HepG2 (cell line): ENCODE measurements around the gene CRTC2. TPM values are rescaled to one million over a fixed set of nuclear protein-coding genes. Genes with fewer than 3 reads are reported as not detected.

Experiments used
- AHR ChIP-seq: IDR thresholded peaks from 2 replicates; pipeline ENCODE4 v1.6.1; 2018; ENCODE audit warnings: missing genetic modification reagents, missing compliant biosample characterization
- ARNT2 ChIP-seq: sonication (generic); formaldehyde crosslinking; IDR thresholded peaks from 2 replicates; pipeline ENCODE4 v1.8.0; 2022; ENCODE audit warnings: mild to moderate bottlenecking, low read depth, missing genetic modification reagents, moderate library complexity
- ETV6 ChIP-seq: sonication (generic); formaldehyde crosslinking; conservative IDR thresholded peaks from 2 replicates; pipeline ENCODE4 v1.4.0; 2020; ENCODE audit warnings: missing genetic modification reagents
- JUN ChIP-seq: sonication (generic); formaldehyde crosslinking; IDR thresholded peaks from 2 replicates; pipeline ENCODE4 v1.4.0; 2020; ENCODE audit warnings: mild to moderate bottlenecking, missing genetic modification reagents
- KAT7 ChIP-seq: IDR thresholded peaks from 2 replicates; pipeline ENCODE4 v1.6.1; 2018; ENCODE audit warnings: borderline replicate concordance, missing compliant biosample characterization
- MED1 ChIP-seq: sonication (generic); formaldehyde crosslinking; IDR thresholded peaks from 2 replicates; pipeline ENCODE4 v1.4.0; 2020; ENCODE audit warnings: missing genetic modification reagents
- MXD3 ChIP-seq: IDR thresholded peaks from 2 replicates; pipeline ENCODE4 v1.6.1; 2016; ENCODE audit warnings: mild to moderate bottlenecking, missing biosample characterization, missing genetic modification reagents
- PCBP1 ChIP-seq: fragments of 200-400 bp; formaldehyde crosslinking; IDR thresholded peaks from 2 replicates; pipeline ENCODE4 v1.6.1; 2017; ENCODE audit warnings: mild to moderate bottlenecking, low read depth, low read length, borderline replicate concordance
- POGZ ChIP-seq: sonication (generic); formaldehyde crosslinking; IDR thresholded peaks from 2 replicates; pipeline ENCODE4 v1.4.0; 2020; ENCODE audit warnings: mild to moderate bottlenecking, missing genetic modification reagents
- REST ChIP-seq, 2 experiments: IDR thresholded peaks; 2 replicates each; pipeline ENCODE4 v1.6.1; 2011 to 2012; ENCODE audit warnings: low read length in 2 of 2, borderline replicate concordance in 1 of 2, low read depth in 1 of 2, mild to moderate bottlenecking in 1 of 2, moderate library complexity in 1 of 2
- SP2 ChIP-seq: sonication (generic); formaldehyde crosslinking; IDR thresholded peaks from 2 replicates; pipeline ENCODE4 v1.5.1; 2020; ENCODE audit warnings: mild to moderate bottlenecking, missing genetic modification reagents
- ZNF24 ChIP-seq: fragments of 450-650 bp; IDR thresholded peaks from 2 replicates; pipeline ENCODE4 v1.6.1; 2017; ENCODE audit warnings: antibody characterized with exemption, mild to moderate bottlenecking
- ZNF281 ChIP-seq: sonication (generic); formaldehyde crosslinking; IDR thresholded peaks from 2 replicates; pipeline ENCODE4 v1.4.0; 2020; ENCODE audit warnings: missing genetic modification reagents, borderline replicate concordance
- ZNF501 ChIP-seq: sonication (generic); formaldehyde crosslinking; IDR thresholded peaks from 2 replicates; pipeline ENCODE4 v1.5.1; 2020; ENCODE audit warnings: mild to moderate bottlenecking, moderate library complexity, missing genetic modification reagents
- ZNF556 ChIP-seq: sonication (generic); formaldehyde crosslinking; IDR thresholded peaks from 2 replicates; pipeline ENCODE4 v1.4.0; 2020; ENCODE audit warnings: mild to moderate bottlenecking, missing genetic modification reagents, borderline replicate concordance
- ZNF558 ChIP-seq: sonication (generic); formaldehyde crosslinking; IDR thresholded peaks from 2 replicates; pipeline ENCODE4 v1.9.0; 2022; ENCODE audit warnings: mild to moderate bottlenecking, missing genetic modification reagents, borderline replicate concordance
- ZNF83 ChIP-seq: sonication (generic); formaldehyde crosslinking; IDR thresholded peaks from 2 replicates; pipeline ENCODE4 v1.4.0; 2020; ENCODE audit warnings: missing genetic modification reagents, mild to moderate bottlenecking, borderline replicate concordance
- ZSCAN31 ChIP-seq: sonication (generic); formaldehyde crosslinking; IDR thresholded peaks from 2 replicates; pipeline ENCODE4 v1.5.0; 2020; ENCODE audit warnings: low read depth, mild to moderate bottlenecking, missing genetic modification reagents
- ZSCAN5A ChIP-seq: sonication (generic); formaldehyde crosslinking; IDR thresholded peaks from 2 replicates; pipeline ENCODE4 v1.8.0; 2022; ENCODE audit warnings: mild to moderate bottlenecking, missing genetic modification reagents, borderline replicate concordance
- polyA plus RNA-seq, 8 experiments: library from polyadenylated mRNA; depleted of rRNA in 3 of 8; stranded (reverse) in 7 of 8; unstranded in 1 of 8; fragments of >200 nt; fragmentation: Illumina TruSeq in 4 of 8; extraction: Trizol in 4 of 8; gene quantifications; 2 replicates each; pipeline versions ENCODE4 v1.2.1 to v1.2.3, GENCODE V29; 2011 to 2016; ENCODE audit warnings: low read depth in 4 of 8, missing spikeins in 1 of 8, mixed read lengths in 1 of 8; ENCODE audit not compliant: insufficient read depth in 1 of 8
- total RNA-seq, 5 experiments: library from RNA; depleted of rRNA; stranded (reverse); fragments of >200 nt; fragmentation: Illumina TruSeq; extraction: Trizol; gene quantifications; 2 replicates each; pipeline ENCODE4 v1.2.3, GENCODE V29; 2016; ENCODE audit warnings: low read depth in 1 of 5

The CRTC2 gene
- total and polyA plus RNA-seq, 2 of the 13 experiments (the other 11 are each of a cell fraction or from before 2014, with no cell fraction given): 6.1 to 26.7 TPM

- peak; percentile 26; the same call in 1 of the 2 replicates for TF ChIP-seq ZNF281 (CRISPR knock-in tag)
- no peak for TF ChIP-seq ZNF24
- peak; percentile 93; the same call in 1 of the 2 replicates for TF ChIP-seq ZNF558
- peak; percentile 98 for TF ChIP-seq ZNF501 (CRISPR knock-in tag)
- peak; percentile 91 for TF ChIP-seq MXD3 (CRISPR knock-in tag)
- peak; percentile 93 for TF ChIP-seq ETV6 (CRISPR knock-in tag)
- peak; percentile 85; the same call in 1 of the 2 replicates for TF ChIP-seq ARNT2 (CRISPR knock-in tag)
- TF ChIP-seq ZNF556 (CRISPR knock-in tag): peak; percentile 53; the same call in 1 of the 2 replicates
- TF ChIP-seq PCBP1: 0 out of 2 replicates have a peak, but pooled peaks have one; percentile 64
- no peak for TF ChIP-seq JUN (CRISPR knock-in tag)
- no peak; the same call in 1 of the 2 replicates for TF ChIP-seq ZSCAN5A (CRISPR knock-in tag)
- peak; percentile 89 for TF ChIP-seq ZSCAN31 (CRISPR knock-in tag)
- no peak for TF ChIP-seq AHR
- peak; percentile 61 for TF ChIP-seq MED1 (CRISPR knock-in tag)
- TF ChIP-seq KAT7 (CRISPR knock-in tag): 0 out of 2 replicates have a peak, but pooled peaks have one; percentile 11
- TF ChIP-seq REST (IDR thresholded peaks at IDR 0.05; ENCODE audit: borderline replicate concordance in 1 of 2, low read depth in 1 of 2, low read length in 2 of 2): no peak; a peak in 1 of 4 replicates
- peak; percentile 94 for TF ChIP-seq SP2 (CRISPR knock-in tag)
- peak; percentile 79 for TF ChIP-seq POGZ (CRISPR knock-in tag)
- TF ChIP-seq ZNF83 (CRISPR knock-in tag): peak; percentile 77; the same call in 1 of the 2 replicates
Measured at GRCh38 chr1:153967107-153967999, 8.9 kb upstream of the CRTC2 start, which contains the start of gene CREB3L4 (continued).
